Measurements from ENCODE around the gene RCOR3. TPM values are rescaled to one million over a fixed set of nuclear protein-coding genes. Genes with fewer than 3 reads are reported as not detected.
"Not testable (repeated sequence)": the region's sequence is repeated elsewhere in the genome, so short reads cannot be mapped to it uniquely, and the experiment has no call there.

The RCOR3 gene
- total RNA-seq, 1 experiment from 2014 or later: 70.3 TPM

GRCh38 chr1:211215577-211215976 lies 43.6 kb upstream of the RCOR3 start:
- intact Hi-C loops (cut with micrococcal nuclease): no loop called here
- Mint-ChIP-seq H3K36me3 (ENCODE audit: insufficient read depth, unreplicated experiment) (no peaks in the 10 kb centered on the region), H3K4me3 (ENCODE audit: unreplicated experiment) (no peak overlapping the region), H3K4me1 (ENCODE audit: insufficient read depth, unreplicated experiment) (no peaks in the 10 kb centered on the region), H3K27ac (ENCODE audit: low read depth, unreplicated experiment) (no peak overlapping the region), H3K27me3 (ENCODE audit: insufficient read depth, unreplicated experiment) (no peaks in the 10 kb centered on the region), H3K9me3 (ENCODE audit: unreplicated experiment) (no peaks in the 10 kb centered on the region)
- BruUV-seq (replicated peaks): no TSS peak
- no peak for DNase-seq (ENCODE audit: unreplicated experiment)
- CTCF ChIA-PET: interaction anchor here (1.0 kb wide), 1 partner anchor 19 kb away, joined by 3 read pairs; no protein-coding TSS in a partner anchor
- TF ChIP-seq CTCF (IDR thresholded peaks at IDR 0.05; ENCODE audit: unreplicated experiment): no peak
- POLR2A ChIA-PET: interaction anchor here (0.5 to 0.6 kb wide), 2 partner anchors 15 to 765 kb away, joined by 3 read pairs; no protein-coding TSS in a partner anchor

GRCh38 chr1:211217392-211217791 lies 41.8 kb upstream of the RCOR3 start:
- BruUV-seq (replicated peaks): no TSS peak
- intact Hi-C loops (cut with micrococcal nuclease): no loop called here
- POLR2A ChIA-PET: interaction anchor here (1.4 kb wide), 1 partner anchor 17 kb away, joined by 3 read pairs; no protein-coding TSS in a partner anchor
- Mint-ChIP-seq H3K4me3 (ENCODE audit: unreplicated experiment) (no peak overlapping the region), H3K27me3 (ENCODE audit: insufficient read depth, unreplicated experiment) (no peaks in the 10 kb centered on the region), H3K27ac (ENCODE audit: low read depth, unreplicated experiment) (no peak overlapping the region), H3K9me3 (ENCODE audit: unreplicated experiment) (no peaks in the 10 kb centered on the region), H3K4me1 (ENCODE audit: insufficient read depth, unreplicated experiment) (no peaks in the 10 kb centered on the region), H3K36me3 (ENCODE audit: insufficient read depth, unreplicated experiment) (no peaks in the 10 kb centered on the region)
- CTCF ChIA-PET: interaction anchor here (0.8 to 1.5 kb wide), 2 partner anchors 19 to 21 kb away, joined by 3 to 4 read pairs; no protein-coding TSS in a partner anchor
- no peak for DNase-seq (ENCODE audit: unreplicated experiment)
- no peak for TF ChIP-seq CTCF (IDR thresholded peaks at IDR 0.05; ENCODE audit: unreplicated experiment)

GRCh38 chr1:211222469-211223234 lies 36.5 kb upstream of the RCOR3 start:
- H3K4me3 Mint-ChIP-seq (ENCODE audit: unreplicated experiment); H3K27me3 Mint-ChIP-seq (ENCODE audit: insufficient read depth, unreplicated experiment); H3K36me3 Mint-ChIP-seq (ENCODE audit: insufficient read depth, unreplicated experiment); BruUV-seq (replicated peaks); H3K9me3 Mint-ChIP-seq (ENCODE audit: unreplicated experiment); intact Hi-C loops (cut with micrococcal nuclease); POLR2A ChIA-PET; H3K4me1 Mint-ChIP-seq (ENCODE audit: insufficient read depth, unreplicated experiment); CTCF ChIA-PET; DNase-seq (ENCODE audit: unreplicated experiment); H3K27ac Mint-ChIP-seq (ENCODE audit: low read depth, unreplicated experiment): not testable (repeated sequence)

- H3K36me3 Mint-ChIP-seq (ENCODE audit: insufficient read depth, unreplicated experiment); DNase-seq (ENCODE audit: unreplicated experiment); BruUV-seq (replicated peaks); H3K27me3 Mint-ChIP-seq (ENCODE audit: insufficient read depth, unreplicated experiment); H3K4me3 Mint-ChIP-seq (ENCODE audit: unreplicated experiment); H3K9me3 Mint-ChIP-seq (ENCODE audit: unreplicated experiment); intact Hi-C loops (cut with micrococcal nuclease); H3K4me1 Mint-ChIP-seq (ENCODE audit: insufficient read depth, unreplicated experiment); POLR2A ChIA-PET; H3K27ac Mint-ChIP-seq (ENCODE audit: low read depth, unreplicated experiment): not testable (repeated sequence)
- CTCF ChIA-PET: interaction anchor here (0.9 to 1.1 kb wide), 3 partner anchors 12 to 93 kb away, joined by 3 read pairs; no protein-coding TSS in a partner anchor
Observed at GRCh38 chr1:211228573-211229364, 30.4 kb upstream of the RCOR3 start.

- ChIA-PET CTCF (no interaction called here), POLR2A (interaction anchor here (0.5 kb wide), 1 partner anchor 29 kb away, joined by 3 read pairs; no protein-coding TSS in a partner anchor)
- H3K27ac Mint-ChIP-seq (ENCODE audit: low read depth, unreplicated experiment): no peak overlapping the region
- no peaks in the 10 kb centered on the region for H3K27me3 Mint-ChIP-seq (ENCODE audit: insufficient read depth, unreplicated experiment)
- peaks cover 8% of the 10 kb centered on the region for H3K9me3 Mint-ChIP-seq (ENCODE audit: unreplicated experiment)
- intact Hi-C loops (cut with micrococcal nuclease): no loop called here
- H3K4me1 Mint-ChIP-seq (ENCODE audit: insufficient read depth, unreplicated experiment): no peaks in the 10 kb centered on the region
- no peak for TF ChIP-seq CTCF (IDR thresholded peaks at IDR 0.05; ENCODE audit: unreplicated experiment)
- BruUV-seq (replicated peaks): no TSS peak
- DNase-seq (ENCODE audit: unreplicated experiment): no peak
- no peak overlapping the region for H3K4me3 Mint-ChIP-seq (ENCODE audit: unreplicated experiment)
- peaks cover 4% of the 10 kb centered on the region for H3K36me3 Mint-ChIP-seq (ENCODE audit: insufficient read depth, unreplicated experiment)
Observed at GRCh38 chr1:211229365-211229759, 29.8 kb upstream of the RCOR3 start.

Measured in MCF 10A (cell line).